Fibroblast of skin of scalp (primary cell): ENCODE results near the gene LINGO1.

ENCODE experiments used
- DNase-seq: peaks from one replicate; pipeline ENCODE4 v3.0.0-alpha.2; 2013

The LINGO1 gene

DNA sequence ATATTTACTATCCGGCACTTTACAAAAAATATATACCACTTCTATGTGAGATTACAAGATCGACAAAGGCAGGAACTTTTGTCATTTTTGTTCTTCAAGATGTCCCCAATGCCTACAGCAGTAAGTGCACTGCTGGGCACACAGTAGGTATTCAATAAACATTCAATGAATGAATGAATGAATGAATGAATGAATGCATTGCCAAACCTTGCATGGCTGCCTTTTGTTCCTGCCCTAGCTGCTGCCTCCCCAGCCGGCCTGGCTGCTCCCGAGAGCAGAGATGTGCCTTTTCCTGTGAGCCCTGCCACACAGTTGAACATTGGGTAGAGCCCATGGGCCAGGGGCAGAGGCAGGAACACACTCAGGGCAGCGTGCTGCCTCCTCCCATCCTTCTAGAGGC lies 37.5 kb downstream of the LINGO1 start:
- DNase-seq: no peak

DNA sequence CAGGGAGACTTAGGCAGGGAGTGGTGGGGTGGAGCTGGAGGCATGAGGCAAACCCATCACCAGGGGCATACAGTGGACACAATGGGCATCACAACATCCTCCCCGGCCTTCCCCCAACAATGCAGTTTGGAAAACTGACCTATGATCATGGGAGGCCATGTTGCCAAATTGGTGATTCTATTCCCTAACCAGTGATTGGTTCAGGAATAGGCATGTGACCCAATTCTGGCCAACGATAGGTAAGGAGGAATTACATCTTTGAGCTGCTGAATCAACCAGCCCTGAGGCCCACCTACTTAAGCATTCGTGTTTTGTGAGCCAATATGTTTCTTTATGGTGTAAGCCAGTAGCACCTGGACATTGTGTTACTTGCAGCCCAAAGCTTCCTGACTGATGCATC lies 40.0 kb downstream of the LINGO1 start:
- no peak for DNase-seq

DNA sequence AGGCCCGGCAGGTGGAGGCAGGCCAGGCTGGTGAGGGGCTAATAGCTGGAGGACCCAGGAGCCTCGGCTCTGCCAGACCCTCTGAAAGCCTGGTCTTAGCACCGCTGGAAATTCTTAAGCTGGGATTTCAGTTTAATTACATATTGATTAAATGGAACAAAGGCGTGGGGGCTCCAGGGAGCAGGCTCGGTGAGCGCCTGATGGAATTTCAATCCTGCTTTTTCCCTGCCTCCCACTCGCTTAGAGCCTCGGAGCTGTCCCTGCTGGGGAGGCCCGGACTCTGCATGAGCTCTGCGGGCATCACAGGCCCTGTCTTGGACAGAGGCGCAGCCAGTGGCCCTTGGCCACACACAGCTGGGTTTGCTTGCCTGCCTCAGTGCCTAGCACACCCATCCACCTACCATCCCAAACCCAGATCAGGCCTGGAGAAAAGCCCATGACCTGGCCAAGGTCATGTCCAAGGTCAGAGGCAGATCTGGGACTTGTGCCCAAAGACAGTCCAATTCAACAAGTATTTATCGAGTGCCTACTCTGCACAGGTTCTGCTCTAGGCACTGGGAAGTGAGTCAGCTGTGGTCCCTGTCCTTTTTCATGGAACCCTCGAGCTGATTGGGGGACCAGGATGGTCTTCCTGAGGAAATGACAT lies 40.6 kb downstream of the LINGO1 start:
- DNase-seq: no peak

DNA sequence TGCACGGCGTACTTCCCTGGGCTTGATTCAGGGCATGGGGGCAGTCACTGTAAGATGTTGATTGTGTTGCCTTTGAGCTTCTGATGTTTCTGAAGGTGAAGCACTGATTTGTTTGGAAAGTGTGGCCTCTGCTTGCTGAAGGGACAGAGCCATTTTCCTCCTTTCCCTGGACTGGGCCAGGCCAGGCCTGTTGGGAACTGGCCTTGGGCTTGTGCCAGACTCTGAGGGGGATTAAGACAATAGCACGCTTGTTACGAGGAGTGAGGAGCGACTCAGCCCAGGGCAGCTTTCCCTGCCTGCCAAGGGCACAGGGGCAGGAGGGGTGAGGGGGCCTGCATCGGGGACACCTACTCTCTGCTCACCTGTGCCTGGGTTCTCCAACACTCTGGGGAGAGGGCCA lies 42.9 kb downstream of the LINGO1 start:
- no peak for DNase-seq

DNA sequence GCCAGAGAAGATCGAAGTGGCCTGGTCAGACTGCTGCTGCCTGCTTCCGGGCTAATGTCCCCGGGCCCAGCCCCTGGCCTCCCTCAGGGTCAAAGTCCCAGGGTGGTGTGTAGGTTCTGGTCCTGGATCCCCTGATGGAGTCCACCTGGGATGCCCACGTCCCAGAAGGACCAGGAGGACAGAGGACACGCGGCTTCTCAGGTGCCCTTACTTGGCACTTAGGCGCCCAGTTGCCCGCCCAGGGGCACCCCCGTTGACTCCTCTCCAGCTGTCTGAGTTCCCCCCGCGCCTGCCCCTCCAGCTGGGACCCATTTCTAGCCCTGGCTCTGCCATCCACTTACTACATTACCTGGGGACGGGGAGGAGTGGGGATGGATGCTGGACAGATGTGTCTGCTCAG lies 44.6 kb downstream of the LINGO1 start:
- no peak for DNase-seq

DNA sequence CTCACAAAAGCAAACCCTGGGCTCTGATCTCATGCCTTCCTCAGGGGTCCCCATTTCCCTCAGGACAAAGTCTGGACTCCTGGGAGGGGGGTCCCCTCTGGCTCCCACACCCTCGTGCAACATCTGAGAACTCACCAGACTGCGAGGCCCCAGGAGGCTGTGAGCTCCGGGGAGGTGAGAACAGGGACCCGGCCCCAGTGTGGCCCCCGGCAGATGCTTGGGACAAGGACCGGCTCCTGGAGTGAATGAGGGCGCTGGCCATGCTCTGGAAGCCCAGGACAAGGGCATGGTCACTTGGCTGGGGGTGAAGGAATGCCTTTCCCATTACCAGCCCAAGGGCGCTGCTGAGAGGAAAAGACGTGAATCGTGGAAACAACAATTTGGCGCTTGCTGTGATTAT lies 48.0 kb downstream of the LINGO1 start:
- no peak for DNase-seq

DNA sequence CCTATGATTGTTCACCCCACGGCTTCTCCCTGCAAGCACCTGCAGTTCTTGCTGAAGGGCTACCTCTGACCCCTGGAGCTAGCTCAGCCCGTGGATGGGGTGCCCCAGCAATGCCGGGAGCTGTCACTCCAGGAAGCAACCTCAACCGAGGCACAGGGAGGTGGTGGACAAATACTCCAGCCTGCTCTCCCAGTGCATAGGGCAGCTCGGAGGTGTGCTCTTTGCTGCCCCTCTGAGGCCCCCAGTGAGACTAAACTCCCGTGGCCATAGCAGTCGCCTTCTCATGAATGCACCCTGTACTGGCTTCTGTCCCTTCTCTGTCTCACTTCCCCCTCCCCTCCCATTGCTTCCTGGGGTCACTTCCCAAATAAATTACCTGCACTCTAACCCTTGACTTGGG lies 48.5 kb downstream of the LINGO1 start:
- DNase-seq: no peak

DNA sequence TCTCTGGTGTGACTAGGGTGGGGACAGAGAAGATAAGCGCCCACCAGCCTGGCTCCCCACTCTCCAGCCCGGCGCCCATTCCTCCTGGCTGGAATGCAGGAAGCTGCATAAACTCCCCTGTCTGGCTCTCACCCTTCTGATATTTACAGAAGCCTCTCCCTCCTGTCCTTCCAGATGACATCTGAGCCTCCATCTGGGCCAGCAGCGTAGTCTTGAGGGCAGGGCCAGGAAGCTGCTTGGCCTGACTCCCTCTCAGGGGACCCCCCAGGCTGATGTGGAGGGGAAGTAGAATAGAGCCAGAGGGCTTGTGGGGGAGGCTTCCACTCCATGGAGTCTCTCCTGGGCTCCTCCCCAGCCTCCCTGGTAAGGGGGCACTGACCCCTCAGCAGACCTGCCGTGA lies 49.9 kb downstream of the LINGO1 start:
- no peak for DNase-seq

DNA sequence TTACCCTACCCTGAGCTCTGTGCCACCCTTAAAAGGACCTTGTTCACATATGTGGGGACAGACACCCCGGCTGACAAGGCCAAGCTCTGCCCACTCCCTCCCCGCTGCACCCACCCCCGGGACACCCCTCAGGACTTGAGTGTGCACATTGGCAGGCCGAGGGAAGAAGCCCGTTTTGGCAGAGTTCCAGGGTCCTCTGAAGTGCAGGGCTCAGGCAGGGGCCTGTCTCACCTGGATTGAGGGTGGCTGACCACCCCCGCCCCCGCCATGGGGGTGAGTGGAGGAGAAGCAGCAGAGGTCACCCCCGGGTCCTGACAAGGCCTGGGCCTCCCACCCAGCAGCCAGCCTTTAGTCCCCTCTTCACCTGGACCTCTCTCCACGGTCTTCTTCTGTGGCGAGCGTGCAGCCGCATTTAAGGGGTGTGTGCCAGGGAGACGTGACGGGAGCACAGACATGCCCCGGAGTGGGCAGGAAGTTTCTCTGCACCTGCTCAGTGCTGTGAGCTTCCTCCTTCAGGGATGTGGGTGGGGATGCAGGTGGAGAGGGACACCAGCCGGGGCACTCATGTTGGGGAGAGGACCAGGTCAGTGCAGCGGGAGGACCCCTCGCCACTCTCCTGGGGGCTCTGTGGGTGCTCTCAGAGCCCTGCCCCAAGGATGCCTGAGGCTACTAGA lies 50.7 kb downstream of the LINGO1 start:
- no peak for DNase-seq

DNA sequence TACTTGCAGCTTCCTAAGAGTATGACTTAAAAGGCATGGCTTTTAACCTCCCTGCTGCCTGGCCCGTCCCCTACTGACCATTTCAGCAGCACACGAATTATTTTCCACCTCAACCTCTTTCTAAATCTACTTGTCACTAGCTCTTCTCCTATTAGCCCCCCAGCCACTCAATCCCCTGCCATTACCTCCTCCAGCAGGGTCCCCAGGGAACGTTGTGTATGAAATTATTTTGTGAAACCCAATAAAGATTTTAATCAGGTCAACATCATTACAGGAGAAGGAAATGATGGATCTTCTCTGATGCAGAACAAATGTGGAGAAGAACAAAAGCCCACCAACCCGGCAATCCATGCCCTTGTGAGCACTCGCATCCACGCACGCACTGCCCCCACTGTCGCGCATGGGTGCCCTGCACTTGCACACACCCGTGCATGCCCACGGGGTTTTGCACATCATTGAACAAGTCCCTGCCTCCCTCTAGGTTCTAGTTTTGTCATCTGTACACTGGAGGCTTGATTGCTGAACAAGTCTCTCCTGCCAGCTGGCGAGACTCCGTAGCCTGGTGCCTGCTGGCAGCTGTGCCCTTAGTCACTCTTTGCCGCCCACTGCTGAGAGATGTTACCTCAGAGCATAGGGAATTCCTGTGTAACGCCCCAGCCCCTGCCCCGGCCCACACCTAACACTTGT lies 51.6 kb downstream of the LINGO1 start:
- DNase-seq: no peak

DNA sequence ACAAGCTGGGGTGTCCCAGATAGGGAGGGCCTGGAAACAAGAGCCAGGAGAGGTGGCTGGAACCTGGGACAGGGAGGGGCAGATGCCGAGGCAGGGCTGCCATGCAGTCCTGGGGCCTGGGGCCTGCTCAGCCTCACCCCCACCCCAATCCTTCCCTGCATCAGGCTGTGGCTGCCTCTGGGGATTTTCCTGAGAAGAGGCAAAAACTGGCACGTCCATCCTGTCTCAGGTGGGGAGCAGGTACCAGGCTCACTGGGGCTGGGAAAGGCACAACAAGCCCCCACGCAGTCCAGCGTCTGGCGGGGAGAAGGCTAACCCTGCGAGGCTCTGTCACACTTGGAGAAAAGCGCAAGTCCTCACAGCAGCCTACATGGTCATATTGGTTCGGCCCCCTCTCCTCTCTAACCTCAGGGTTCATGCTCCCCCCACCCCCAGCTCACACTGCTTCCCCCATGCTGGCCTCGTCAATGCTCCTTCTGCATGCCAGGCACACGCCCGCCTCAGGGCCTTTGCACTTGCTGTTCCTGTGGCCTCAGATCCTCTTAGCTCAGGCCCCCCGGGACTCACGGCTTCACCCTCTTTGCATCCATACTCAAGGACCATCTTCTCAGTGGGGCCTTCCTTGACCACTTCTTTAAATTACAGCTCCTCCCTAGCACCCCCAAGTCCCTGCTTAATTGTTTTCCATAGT lies 53.1 kb downstream of the LINGO1 start:
- no peak for DNase-seq

DNA sequence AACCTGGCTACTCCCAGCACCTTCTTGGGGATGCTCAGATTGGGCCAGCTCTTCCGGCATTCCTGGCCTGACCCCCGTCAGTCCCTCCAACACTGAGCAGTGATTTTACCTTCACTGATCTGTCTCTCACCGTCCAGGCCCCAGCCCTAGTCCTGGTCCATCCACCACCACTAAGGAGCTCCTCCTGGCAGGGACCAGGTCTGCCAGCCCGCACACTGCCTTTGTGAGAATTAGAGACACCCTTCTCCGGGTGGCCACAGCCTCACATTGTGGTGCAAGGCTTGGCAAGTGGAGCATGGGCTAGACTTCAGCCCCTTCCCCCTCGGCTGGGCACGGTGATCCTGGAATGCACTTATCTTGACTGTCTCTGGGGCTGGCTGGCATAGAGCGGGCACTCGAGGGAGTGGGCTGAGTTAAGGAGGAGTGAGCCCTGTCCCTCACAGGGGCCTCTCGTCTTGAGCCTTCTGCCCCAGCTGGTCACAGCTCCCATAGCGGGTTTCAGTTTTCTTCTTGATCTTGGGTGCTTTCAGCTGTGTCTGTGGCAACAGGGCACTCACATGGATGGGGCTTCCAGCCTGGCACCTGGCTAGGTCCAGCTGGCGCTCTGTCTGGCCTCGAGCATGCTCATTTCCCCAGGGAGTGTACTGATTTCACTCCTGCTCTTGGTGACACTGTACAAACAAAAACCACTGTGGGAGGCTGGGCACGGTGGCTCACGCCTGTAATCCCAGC lies 53.9 kb downstream of the LINGO1 start:
- DNase-seq: no peak

DNA sequence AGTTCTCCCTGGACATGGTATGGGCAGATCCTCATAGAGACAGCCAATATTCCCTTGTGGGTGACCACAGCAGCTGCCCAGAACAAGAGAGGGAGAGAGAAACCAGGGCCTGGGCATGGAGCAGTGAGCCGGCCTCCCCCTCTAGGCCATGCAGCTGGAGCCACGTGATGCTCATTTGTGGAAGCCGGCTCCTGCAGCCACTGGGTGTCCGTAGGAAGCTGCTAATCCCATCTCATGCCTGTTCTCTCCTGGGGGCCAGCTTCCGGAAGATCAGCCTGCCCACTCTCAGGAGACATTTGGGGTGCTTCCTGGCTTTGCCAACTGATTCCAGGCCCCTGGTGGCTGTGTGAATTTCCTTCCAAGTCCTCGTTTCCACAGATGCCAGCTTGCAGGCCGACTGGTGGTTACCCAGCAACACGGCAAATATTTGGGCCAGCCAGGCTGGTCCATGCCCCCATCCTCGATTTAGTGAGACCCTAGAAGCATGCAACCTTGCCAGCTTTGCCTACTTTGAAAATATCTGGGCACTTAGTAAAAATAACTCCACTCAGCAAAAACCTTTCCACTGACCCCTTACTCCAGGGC lies 55.3 kb downstream of the LINGO1 start:
- DNase-seq: no peak

DNA sequence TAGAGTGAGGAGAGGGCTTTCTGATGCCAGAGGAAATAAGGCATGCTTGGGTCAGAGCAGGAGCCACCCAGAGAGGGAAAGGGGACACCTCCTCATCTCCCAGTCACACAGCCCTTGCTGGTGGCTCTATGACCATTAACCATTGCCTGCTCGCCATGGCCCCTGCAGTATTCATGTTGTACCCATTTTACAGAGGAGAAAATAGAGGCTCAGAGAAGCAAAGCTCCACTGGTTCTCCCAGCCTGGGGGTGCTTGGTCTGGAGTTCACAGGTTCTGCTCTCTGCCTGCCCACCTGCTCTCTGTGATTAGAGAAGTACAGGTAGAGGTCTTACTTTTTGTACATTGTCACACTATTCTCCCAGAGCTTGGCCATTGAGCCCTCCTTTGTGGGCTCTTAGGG lies 56.2 kb downstream of the LINGO1 start:
- DNase-seq: no peak

DNA sequence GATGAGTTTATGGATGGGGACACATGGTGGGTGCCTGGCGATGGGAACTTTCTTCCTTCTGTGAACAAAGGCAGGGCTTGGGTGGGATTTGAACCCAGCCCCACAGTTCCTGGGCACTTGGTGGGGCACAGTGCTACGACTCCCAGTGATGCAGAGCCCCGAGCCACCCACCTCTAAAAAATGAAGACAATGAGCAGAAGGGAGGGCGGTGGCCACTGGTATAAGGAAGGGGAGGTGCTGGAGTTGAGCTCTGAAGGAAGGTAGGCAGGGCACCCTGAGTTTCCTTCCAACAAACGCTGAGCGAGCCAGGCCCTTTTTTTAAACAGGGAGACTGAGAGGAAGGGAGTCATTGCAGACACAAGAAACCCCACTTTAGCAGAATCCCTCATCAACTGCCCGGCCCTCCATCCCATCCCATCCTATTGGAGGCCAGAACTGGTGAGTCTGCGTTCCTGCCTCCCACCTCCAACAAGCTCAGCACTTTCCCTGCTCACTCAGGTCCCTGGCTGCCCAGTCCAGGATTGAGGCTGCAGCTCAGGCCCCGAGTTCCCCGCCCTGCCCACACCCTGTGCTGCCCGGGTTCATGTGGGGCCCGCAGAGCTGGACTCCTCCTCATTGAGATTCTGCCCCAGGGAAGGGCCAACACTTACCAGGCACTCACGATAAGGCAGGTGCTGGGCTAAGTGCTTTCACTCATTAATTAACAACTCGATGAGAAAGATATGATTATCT lies 57.3 kb downstream of the LINGO1 start:
- no peak for DNase-seq

DNA sequence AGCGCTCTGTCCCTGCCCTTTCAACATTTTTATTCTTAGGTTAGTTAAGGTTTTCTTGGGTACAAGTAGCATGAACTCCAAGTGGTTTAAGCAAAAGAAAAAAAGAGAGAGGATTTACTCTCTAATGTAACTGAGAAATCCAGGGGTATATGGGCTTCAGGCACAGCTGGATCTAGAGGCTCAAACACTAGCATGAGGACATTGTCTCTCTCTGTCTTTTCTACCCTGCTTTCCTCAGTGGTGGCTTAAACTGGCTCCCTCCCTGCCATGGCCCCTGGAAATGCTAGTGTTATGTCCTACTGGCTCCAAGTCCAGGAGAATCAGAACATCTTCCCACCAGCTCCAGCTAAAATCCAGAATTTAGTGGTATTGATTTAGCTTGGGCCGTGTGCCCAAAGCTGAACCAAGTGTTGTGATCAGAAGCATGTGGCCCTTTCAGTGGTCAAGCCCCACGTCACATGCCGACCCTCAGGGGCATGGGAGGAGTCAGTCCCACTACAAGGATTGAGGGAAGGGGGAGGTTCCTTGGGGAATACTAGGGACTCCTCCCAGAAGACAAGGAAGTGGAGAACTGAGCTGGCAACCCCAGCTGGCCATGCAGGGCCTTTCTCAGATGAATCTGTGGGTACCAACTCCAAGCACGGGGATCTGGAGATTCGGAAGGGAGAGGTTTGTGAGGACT lies 58.0 kb downstream of the LINGO1 start:
- no peak for DNase-seq

DNA sequence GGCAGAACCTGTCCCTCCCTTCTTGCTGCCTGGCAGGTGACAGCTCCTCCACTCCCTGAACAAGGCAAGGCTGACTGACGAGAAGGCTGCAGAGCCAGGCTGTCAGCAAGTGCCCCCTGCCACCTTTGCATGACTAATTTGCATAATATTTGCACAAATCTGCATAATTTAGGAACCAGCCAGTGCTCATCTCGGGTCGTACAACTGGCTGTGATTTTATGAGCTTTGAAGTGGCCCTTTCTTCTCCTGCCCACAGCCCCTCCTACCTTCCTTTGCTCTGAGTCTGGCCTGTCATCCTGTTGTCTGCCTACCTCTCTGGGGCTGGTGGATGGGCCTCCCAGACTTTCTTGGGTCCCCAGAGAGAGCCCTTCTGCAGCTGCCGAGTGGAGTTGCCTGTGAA lies 58.9 kb downstream of the LINGO1 start:
- no peak for DNase-seq

DNA sequence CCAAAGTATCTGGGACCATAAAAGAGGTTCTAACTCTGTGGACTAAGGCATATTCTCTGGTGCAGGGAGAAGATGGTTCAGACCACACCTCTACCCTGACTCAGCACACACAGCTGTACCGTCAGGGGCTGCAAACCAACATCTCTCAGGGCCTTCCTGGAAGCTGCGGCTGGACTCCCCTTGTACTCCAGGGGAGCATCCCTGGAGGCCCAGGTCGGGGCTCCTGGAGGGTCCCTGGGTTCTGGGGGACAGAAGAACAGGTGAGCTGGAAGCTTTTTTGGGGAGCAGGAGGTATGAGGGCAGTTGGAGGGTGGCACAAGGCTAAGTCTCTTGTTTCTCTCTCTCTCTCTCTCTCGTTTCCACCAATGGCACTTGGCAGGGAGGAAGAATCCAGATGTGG lies 60.5 kb downstream of the LINGO1 start:
- no peak for DNase-seq

DNA sequence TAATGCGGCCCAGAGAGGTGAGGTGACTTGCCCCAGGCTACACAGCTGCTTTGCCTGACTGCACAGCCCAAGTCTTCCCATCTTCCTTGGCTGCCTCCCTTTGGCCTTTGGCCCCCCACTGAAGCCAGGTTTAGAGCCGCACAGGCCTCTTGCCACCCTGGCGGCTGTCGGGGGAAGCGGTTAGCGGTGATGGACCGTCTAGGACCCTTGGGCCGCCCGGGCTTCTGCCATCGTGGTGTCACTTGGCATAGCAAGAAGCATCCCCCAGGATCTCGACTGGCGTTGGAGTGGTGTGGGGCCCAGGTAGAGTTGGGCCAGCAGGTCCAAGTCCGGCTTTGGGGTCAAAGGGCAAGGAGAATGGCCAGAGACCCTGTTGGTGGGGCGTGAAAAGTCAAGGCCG lies 61.0 kb downstream of the LINGO1 start:
- DNase-seq: no peak

DNA sequence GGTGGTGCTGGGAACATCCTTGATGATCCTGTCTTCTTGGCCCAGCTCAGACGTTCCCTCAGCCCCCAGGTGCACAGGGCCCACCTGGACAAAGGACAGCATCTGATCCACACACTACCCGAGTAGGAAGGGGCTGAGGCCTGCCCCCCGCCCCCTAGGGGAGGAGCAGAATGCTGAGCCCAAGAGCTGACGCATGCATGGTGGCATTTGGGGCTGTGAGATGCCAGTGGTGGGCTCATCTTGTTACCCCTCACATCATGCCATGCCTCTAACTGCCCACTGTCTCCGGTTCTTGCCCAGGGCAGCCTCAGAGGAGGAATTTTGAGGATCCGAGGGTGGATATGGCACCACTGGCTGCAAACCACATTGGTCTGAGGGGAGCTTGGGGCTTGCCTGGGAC lies 61.5 kb downstream of the LINGO1 start:
- DNase-seq: no peak

DNA sequence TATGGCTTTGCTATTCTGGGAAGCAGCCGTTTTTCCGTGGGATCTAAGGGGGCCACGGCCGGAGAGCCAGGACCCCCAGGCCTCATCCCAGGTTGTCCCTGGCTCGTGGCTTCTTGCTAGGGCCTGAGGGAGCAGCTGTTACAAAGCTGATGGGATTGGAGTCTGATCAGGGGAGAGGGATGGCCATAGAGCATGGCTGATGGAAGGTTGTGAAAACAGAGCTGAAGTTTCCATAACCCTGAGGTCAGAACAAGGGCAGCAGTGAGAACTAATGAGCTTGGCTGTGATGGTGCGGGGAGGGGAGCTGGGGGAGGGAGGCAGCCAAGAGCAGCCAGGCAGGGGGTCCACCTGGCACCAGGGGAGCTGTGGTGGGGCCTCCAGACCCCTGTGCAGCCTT lies 63.0 kb downstream of the LINGO1 start:
- DNase-seq: no peak
